KMS-11 (cell line): ENCODE measurements around the gene IRF2BP2.

Experiments
- H2AFZ ChIP-seq: fragments of 200-600 bp; sonication (generic); 2 replicates; pipeline ENCODE4 v1.6.1; 2016; ENCODE audit warnings: antibody characterized with exemption, mixed run types, low read depth
- H3K27ac ChIP-seq: fragments of 200-600 bp; sonication (generic); 2 replicates; pipeline ENCODE4 v1.6.1; 2016; ENCODE audit warnings: mild to moderate bottlenecking, mixed run types
- H3K27me3 ChIP-seq: fragments of 200-600 bp; sonication (generic); 2 replicates; pipeline ENCODE4 v1.6.1; 2017; ENCODE audit warnings: mild to moderate bottlenecking, low read depth, mixed run types, moderate library complexity; ENCODE audit not compliant: insufficient read depth
- H3K36me3 ChIP-seq: fragments of 200-600 bp; sonication (generic); 2 replicates; pipeline ENCODE4 v1.6.1; 2017; ENCODE audit warnings: mild to moderate bottlenecking, mixed run types; ENCODE audit not compliant: insufficient read depth
- H3K4me1 ChIP-seq: fragments of 200-600 bp; sonication (generic); 2 replicates; pipeline ENCODE4 v1.6.1; 2016; ENCODE audit warnings: mild to moderate bottlenecking, low read depth, mixed run types; ENCODE audit not compliant: poor library complexity, severe bottlenecking
- H3K4me2 ChIP-seq: fragments of 200-600 bp; sonication (generic); 2 replicates; pipeline ENCODE4 v1.7.0; 2016; ENCODE audit warnings: mild to moderate bottlenecking, mixed run types
- H3K4me3 ChIP-seq: fragments of 200-600 bp; sonication (generic); IDR thresholded peaks from 2 replicates; pipeline ENCODE4 v1.6.1; 2017; ENCODE audit warnings: low read depth, low read length, mixed read lengths; ENCODE audit not compliant: insufficient read depth
- H3K79me2 ChIP-seq: fragments of 200-600 bp; sonication (generic); 2 replicates; pipeline ENCODE4 v1.6.1; 2016; ENCODE audit warnings: low read depth, mixed run types; ENCODE audit not compliant: insufficient read depth
- H3K9ac ChIP-seq: fragments of 200-600 bp; sonication (generic); 2 replicates; pipeline ENCODE4 v1.6.1; 2016; ENCODE audit warnings: mild to moderate bottlenecking, mixed run types
- H4K20me1 ChIP-seq: fragments of 200-600 bp; sonication (generic); 2 replicates; pipeline ENCODE4 v1.6.1; 2016; ENCODE audit warnings: mild to moderate bottlenecking, mixed run types; ENCODE audit not compliant: insufficient read depth
- CTCF ChIP-seq: fragments of 200-600 bp; sonication (generic); conservative IDR thresholded peaks from 2 replicates; pipeline ENCODE4 v1.6.1; 2017; ENCODE audit warnings: low read depth, mild to moderate bottlenecking, antibody characterized with exemption, low read length, moderate library complexity, mixed read lengths

The IRF2BP2 gene

DNA sequence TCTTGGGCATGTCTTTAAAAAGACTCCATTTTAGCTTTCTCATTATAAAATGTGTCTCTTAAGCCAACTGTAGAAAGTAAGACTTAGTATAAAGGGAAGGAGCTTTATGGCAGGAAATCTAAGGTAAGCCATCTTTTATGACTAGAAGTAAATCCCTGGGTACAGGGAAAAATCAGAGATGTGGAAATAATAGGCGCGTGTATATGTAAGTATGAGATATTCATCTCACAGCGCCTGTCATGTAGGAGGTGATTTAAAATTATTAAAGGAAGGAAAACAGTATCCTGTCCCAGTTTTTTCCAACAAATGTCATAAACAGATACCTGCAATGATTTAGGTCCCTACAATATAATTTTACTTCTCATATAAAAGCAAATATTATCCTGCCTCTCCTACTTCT, 35.0 kb upstream of the IRF2BP2 start:
- Histone ChIP-seq H3K4me2 (no peak overlapping the region), H4K20me1 (no peaks in the 10 kb centered on the region), H3K79me2 (no peaks in the 10 kb centered on the region), H2AFZ (no peak overlapping the region), H3K4me1 (no peaks in the 10 kb centered on the region), H3K27me3 (no peaks in the 10 kb centered on the region), H3K36me3 (no peaks in the 10 kb centered on the region), H3K27ac (no peak overlapping the region), H3K4me3 (no peak overlapping the region), H3K9ac (no peak overlapping the region)
- no peak for TF ChIP-seq CTCF

- Histone ChIP-seq H3K27me3 (no peaks in the 10 kb centered on the region), H2AFZ (no peak overlapping the region), H3K4me2 (no peak overlapping the region), H3K27ac (no peak overlapping the region), H3K79me2 (no peaks in the 10 kb centered on the region), H3K36me3 (no peaks in the 10 kb centered on the region), H3K4me3 (no peak overlapping the region), H3K9ac (no peak overlapping the region), H3K4me1 (no peaks in the 10 kb centered on the region), H4K20me1 (no peaks in the 10 kb centered on the region)
- no peak for TF ChIP-seq CTCF
These were observed 33.8 kb upstream of the IRF2BP2 start for GRCh38 chr1:234643850-234644134.

DNA sequence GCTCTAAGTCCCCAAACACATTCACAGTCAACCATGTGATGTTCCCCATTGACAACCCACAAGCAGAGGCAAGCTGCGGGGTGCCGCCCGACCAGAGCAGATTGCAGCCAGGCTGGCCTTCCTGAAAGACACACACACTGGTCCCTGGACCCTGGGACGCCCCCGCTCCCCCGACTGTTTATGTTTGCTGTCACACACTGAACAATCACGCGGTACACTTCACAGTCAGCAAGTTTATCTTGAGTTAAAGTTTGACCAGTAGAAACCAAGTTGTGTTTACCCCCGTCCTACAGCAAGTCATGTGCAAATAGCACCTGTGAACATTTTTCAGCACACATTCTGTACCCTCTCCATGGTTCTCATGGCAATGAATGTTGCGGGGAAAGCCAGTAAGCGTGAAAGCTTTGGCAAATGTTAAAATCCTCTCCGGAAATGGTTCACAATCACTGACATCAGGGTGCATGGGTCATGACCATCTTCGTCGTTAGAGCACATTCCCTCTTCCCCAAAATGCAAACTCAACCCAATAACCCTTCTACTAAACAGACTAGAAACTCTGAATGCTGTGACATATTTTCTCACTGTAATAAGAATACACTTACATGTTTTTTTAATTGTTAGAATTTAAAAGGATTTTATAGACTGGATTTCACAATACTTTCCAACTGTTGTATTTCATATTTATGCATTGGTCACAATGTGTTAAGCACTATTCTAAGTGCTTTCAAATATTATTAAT, 33.3 kb upstream of the IRF2BP2 start:
- H3K4me2 ChIP-seq: no peak overlapping the region
- no peaks in the 10 kb centered on the region for H3K4me1 ChIP-seq
- no peak for TF ChIP-seq CTCF
- H4K20me1 ChIP-seq: no peaks in the 10 kb centered on the region
- no peak overlapping the region for H3K4me3 ChIP-seq
- H3K36me3 ChIP-seq: no peaks in the 10 kb centered on the region
- no peak overlapping the region for H3K9ac ChIP-seq
- no peaks in the 10 kb centered on the region for H3K27me3 ChIP-seq
- H3K79me2 ChIP-seq: no peaks in the 10 kb centered on the region
- H3K27ac ChIP-seq: no peak overlapping the region
- no peak overlapping the region for H2AFZ ChIP-seq

DNA sequence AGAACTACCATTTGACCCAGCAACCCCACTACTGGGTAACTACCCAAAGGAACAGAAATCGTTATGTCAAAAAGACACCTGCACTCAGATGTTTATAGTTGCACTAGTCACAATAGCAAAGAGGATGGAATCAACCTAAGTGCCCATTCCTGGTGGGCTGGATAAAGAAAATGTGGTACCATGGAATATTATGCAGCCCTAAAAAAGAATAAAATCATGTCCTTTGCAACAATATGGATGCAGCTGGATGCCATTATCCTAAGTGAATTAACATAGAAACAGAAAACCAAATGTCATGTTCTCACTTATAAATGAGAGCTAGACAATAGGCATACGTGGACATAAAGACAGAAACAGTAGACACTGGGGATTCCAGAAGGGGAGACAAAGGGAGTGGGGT, 32.5 kb upstream of the IRF2BP2 start:
- Histone ChIP-seq H3K4me3 (no peak overlapping the region), H4K20me1 (no peaks in the 10 kb centered on the region), H3K9ac (no peak overlapping the region), H3K27ac (no peak overlapping the region), H3K4me2 (no peak overlapping the region), H3K27me3 (no peaks in the 10 kb centered on the region), H3K4me1 (no peaks in the 10 kb centered on the region), H3K36me3 (no peaks in the 10 kb centered on the region), H3K79me2 (no peaks in the 10 kb centered on the region), H2AFZ (no peak overlapping the region)
- TF ChIP-seq CTCF: no peak
